Caco-2 (cell line): ENCODE results near the gene EEF2. TPM values are rescaled to one million over a fixed set of nuclear protein-coding genes. Genes with fewer than 3 reads are reported as not detected.
A peak's percentile ranks its signal among the peaks of the same experiment; 100 is the strongest.

ENCODE experiments used
- BruUV-seq: library from RNA; stranded (reverse); fragments of 400-500 nt; replicated peaks from 2 replicates; lab custom pipeline; 2021; lab: Mats Ljungman, UMichigan
- CTCF ChIA-PET: fragments of 300-600 bp; sonication (Branson Sonifier 250); formaldehyde crosslinking; loops from one replicate; lab custom pipeline; 2022; ENCODE audit warnings: antibody characterized with exemption; lab: Charles Lee
- POLR2A ChIA-PET: fragments of 300-600 bp; sonication (Branson Sonifier 250); formaldehyde crosslinking; loops from one replicate; lab custom pipeline; 2022; ENCODE audit warnings: antibody characterized with exemption; lab: Charles Lee
- DNase-seq, 2 experiments: peaks; one replicate each; pipeline versions ENCODE4 v3.0.0 to v3.0.0-alpha.2; 2020 to 2022
- H3K27me3 ChIP-seq: replicated peaks from 2 replicates; pipeline ENCODE4 v1.6.0; 2011; ENCODE audit warnings: low read length; ENCODE audit not compliant: control insufficient read depth, insufficient read depth
- H3K36me3 ChIP-seq: 2 replicates; pipeline ENCODE4 v1.5.1; 2011; ENCODE audit warnings: low read length; ENCODE audit not compliant: control insufficient read depth, insufficient read depth
- H3K4me1 ChIP-seq: fragments of 250-450 bp; sonication (Bioruptor Pico); 2 replicates; pipeline ENCODE4 v1.5.1; 2020; ENCODE audit warnings: mild to moderate bottlenecking
- H3K4me3 ChIP-seq: 2 replicates; pipeline ENCODE4 v1.5.1; 2011; ENCODE audit warnings: low read depth, mild to moderate bottlenecking, control low read depth, low read length
- H3K9me3 ChIP-seq: fragments of 250-450 bp; sonication (Bioruptor Pico); 2 replicates; pipeline ENCODE4 v1.5.1; 2020; ENCODE audit warnings: mild to moderate bottlenecking, moderate library complexity
- H3K27ac Mint-ChIP-seq: one replicate; pipeline ENCODE4 v1.8.0; 2022; ENCODE audit warnings: mixed read lengths; ENCODE audit not compliant: unreplicated experiment
- H3K27me3 Mint-ChIP-seq: one replicate; pipeline ENCODE4 v1.8.0; 2022; ENCODE audit warnings: mixed read lengths; ENCODE audit not compliant: insufficient read depth, unreplicated experiment
- H3K36me3 Mint-ChIP-seq: one replicate; pipeline ENCODE4 v1.8.0; 2022; ENCODE audit warnings: mild to moderate bottlenecking, mixed read lengths; ENCODE audit not compliant: insufficient read depth, unreplicated experiment
- H3K4me1 Mint-ChIP-seq: one replicate; pipeline ENCODE4 v1.8.0; 2022; ENCODE audit warnings: low read depth, mixed read lengths; ENCODE audit not compliant: unreplicated experiment
- H3K4me3 Mint-ChIP-seq: one replicate; pipeline ENCODE4 v1.8.0; 2022; ENCODE audit warnings: mild to moderate bottlenecking, moderate library complexity, mixed read lengths; ENCODE audit not compliant: unreplicated experiment
- H3K9me3 Mint-ChIP-seq: one replicate; pipeline ENCODE4 v1.8.0; 2022; ENCODE audit warnings: mixed read lengths; ENCODE audit not compliant: unreplicated experiment
- intact Hi-C: fragments of 100-400 bp; cut with micrococcal nuclease; formaldehyde crosslinking; loops from one replicate; pipeline ENCODE4 v1.10.0; 2022; ENCODE audit not compliant: unreplicated experiment
- total RNA-seq: library from RNA; stranded (reverse); gene quantifications from 2 replicates; pipeline ENCODE4 v1.2.3, GENCODE V29; 2022
- TF ChIP-seq, protein P1 (sequence below), 2 experiments: fragments of 200-600 bp in 1 of 2; IDR thresholded peaks; 1 replicate in 1 of 2; 2 replicates in 1 of 2; pipeline versions ENCODE4 v1.5.1 to v1.8.0; 2011 to 2022; ENCODE audit warnings: antibody characterized with exemption in 1 of 2, control low read depth in 1 of 2, inconsistent platforms in 1 of 2, low read depth in 1 of 2, low read length in 1 of 2, mild to moderate bottlenecking in 1 of 2, moderate library complexity in 1 of 2; ENCODE audit not compliant: insufficient read depth in 1 of 2, severe bottlenecking in 1 of 2, unreplicated experiment in 1 of 2

Gene EEF2
- total RNA-seq, 1 experiment from 2014 or later = 2,157 TPM

DNA sequence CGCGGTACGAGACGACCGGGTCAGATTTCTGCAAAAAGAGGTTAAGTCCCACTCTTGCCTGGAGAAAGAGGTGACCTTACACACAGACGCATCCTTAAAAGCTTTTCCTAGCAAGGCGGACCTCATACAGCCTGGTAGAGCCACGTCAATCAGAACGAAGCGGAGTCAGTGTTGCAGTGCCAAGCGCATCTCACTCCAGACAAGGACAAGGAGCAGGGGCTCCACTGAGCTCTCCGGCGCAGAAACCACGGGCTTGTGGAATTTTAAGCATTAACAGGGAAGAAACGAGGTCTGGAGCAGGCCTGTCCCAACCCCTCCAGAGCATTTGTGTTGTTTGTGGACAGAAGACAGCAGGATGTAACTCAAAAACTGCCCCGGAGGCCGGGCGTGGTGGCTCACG, 7.1 kb downstream of the EEF2 start:
- Mint-ChIP-seq H3K9me3 (no peaks in the 10 kb centered on the region), H3K27me3 (no peaks in the 10 kb centered on the region), H3K27ac (peak overlapping the region; percentile 57), H3K4me3 (no peak overlapping the region), H3K4me1 (no peaks in the 10 kb centered on the region), H3K36me3 (peaks cover 84% of the 10 kb centered on the region)
- TF ChIP-seq, protein P1, sequence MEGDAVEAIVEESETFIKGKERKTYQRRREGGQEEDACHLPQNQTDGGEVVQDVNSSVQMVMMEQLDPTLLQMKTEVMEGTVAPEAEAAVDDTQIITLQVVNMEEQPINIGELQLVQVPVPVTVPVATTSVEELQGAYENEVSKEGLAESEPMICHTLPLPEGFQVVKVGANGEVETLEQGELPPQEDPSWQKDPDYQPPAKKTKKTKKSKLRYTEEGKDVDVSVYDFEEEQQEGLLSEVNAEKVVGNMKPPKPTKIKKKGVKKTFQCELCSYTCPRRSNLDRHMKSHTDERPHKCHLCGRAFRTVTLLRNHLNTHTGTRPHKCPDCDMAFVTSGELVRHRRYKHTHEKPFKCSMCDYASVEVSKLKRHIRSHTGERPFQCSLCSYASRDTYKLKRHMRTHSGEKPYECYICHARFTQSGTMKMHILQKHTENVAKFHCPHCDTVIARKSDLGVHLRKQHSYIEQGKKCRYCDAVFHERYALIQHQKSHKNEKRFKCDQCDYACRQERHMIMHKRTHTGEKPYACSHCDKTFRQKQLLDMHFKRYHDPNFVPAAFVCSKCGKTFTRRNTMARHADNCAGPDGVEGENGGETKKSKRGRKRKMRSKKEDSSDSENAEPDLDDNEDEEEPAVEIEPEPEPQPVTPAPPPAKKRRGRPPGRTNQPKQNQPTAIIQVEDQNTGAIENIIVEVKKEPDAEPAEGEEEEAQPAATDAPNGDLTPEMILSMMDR (IDR thresholded peaks at IDR 0.05; ENCODE audit: insufficient read depth in 1 of 2, low read depth in 1 of 2, low read length in 1 of 2, severe bottlenecking in 1 of 2, unreplicated experiment in 1 of 2) = no peak
- Histone ChIP-seq H3K4me1 (peaks cover 2% of the 10 kb centered on the region; the same call in 1 of the 2 replicates), H3K9me3 (no peaks in the 10 kb centered on the region), H3K4me3 (no peak overlapping the region), H3K36me3 (peaks cover 42% of the 10 kb centered on the region), H3K27me3 (no peaks in the 10 kb centered on the region)
- no peak for DNase-seq
- intact Hi-C loops = no loop called here
- no TSS peak for BruUV-seq
- ChIA-PET CTCF (no interaction called here), POLR2A (no interaction called here)

DNA sequence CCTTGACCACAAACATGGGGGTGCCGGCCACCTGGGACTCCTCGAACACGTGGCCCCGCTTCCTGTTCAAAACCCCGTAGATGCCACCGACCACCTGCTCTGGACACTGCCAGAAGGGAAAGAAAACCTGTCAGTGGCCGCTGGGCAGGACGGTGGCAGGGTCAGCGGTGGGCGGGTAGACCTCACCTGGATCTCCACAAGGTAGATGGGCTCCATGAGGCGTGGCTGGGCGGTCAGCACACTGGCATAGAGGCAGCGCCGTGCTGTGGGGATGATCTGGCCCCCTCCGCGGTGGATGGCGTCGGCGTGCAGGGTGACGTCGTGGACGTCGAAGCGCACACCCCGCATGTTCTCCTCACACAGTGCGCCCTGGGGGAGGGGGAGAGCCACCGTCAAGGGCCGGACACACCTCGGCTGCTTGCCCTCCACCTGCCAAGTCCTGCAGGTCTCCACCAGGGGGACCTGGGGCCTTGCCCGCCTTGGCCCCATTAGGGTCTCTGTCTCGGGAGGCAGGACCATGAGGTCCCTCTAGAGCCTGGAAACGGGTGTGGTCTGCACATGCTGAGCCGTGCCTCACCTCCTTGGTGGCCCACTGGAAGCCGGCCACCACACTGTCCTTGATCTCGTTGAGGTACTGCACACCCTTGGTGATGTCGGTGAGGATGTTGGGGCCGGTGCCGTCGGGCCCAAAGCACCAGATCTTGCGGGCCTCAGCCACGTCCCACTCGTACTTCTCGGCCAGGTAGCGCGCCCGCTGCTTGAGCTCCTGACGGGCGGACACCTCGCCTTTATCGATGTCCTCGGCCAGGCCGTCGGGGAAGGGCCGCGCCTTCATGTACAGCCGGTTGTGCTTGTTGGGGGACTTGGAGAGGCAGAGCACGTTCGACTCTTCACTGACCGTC, 7.8 kb downstream of the EEF2 start:
- Histone ChIP-seq H3K36me3 (peaks cover 36% of the 10 kb centered on the region), H3K4me3 (no peak overlapping the region), H3K4me1 (no peaks in the 10 kb centered on the region), H3K9me3 (no peaks in the 10 kb centered on the region), H3K27me3 (no peaks in the 10 kb centered on the region)
- Mint-ChIP-seq H3K36me3 (peaks cover 77% of the 10 kb centered on the region), H3K27ac (peak overlapping the region; percentile 57), H3K9me3 (no peaks in the 10 kb centered on the region), H3K4me3 (peak overlapping the region; percentile 37), H3K4me1 (no peaks in the 10 kb centered on the region), H3K27me3 (no peaks in the 10 kb centered on the region)
- no TSS peak for BruUV-seq
- ChIA-PET POLR2A (interaction anchor here (0.5 to 0.6 kb wide), 2 partner anchors 8 to 11 kb away, joined by 3 to 8 read pairs; partner anchors contain the start of gene EEF2), CTCF (no interaction called here)
- TF ChIP-seq, protein P1 (IDR thresholded peaks at IDR 0.05; ENCODE audit: insufficient read depth in 1 of 2, low read depth in 1 of 2, low read length in 1 of 2, severe bottlenecking in 1 of 2, unreplicated experiment in 1 of 2) = peak; percentile 9 to 27
- no peak for DNase-seq
- intact Hi-C loops = no loop called here

DNA sequence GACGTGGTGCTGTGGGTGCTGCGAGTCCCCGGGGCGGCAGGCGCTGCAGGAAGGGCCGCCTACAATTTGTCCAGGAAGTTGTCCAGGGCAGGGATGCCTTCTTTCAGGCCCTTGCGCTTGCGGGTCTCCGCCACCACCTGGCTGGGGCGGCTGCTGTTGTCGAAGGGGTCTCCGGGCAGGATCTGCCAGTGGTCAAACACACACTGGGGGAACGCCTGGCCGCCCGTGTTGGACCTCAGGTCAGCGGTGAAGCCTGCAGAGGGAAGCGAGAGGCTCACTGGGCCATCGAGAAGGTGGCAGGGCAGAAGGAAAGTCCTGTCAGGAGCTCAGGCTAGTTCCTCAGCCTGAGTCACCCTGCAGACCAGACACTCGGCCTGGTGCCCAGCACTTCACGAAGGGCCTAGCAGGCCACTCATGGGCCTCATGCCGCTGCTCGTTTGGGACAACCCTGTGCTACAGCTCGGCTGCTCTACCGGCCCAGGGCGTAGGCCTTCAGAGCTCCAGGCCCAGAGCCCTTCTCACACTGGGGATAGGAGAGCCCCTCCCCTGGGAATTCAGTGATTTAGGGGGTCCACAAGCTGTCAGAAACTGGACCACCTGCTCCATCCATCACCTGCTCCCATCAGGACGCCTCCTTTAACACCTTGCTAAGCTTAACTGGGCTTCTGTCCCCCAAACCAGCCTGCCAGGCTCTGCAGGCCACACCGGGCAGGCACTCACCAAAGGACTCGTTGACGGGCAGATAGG, 8.6 kb downstream of the EEF2 start:
- H3K36me3 Mint-ChIP-seq = peaks cover 69% of the 10 kb centered on the region
- H3K27ac Mint-ChIP-seq = no peak overlapping the region
- peak overlapping the region; percentile 37 for H3K4me3 Mint-ChIP-seq
- TSS peak; percentile 25 for BruUV-seq
- no peaks in the 10 kb centered on the region for H3K4me1 ChIP-seq
- DNase-seq = no peak
- H3K4me3 ChIP-seq = no peak overlapping the region
- H3K36me3 ChIP-seq = peaks cover 29% of the 10 kb centered on the region
- no peaks in the 10 kb centered on the region for H3K27me3 ChIP-seq
- TF ChIP-seq, protein P1 (IDR thresholded peaks at IDR 0.05; ENCODE audit: insufficient read depth in 1 of 2, low read depth in 1 of 2, low read length in 1 of 2, severe bottlenecking in 1 of 2, unreplicated experiment in 1 of 2) = no peak
- intact Hi-C loops = no loop called here
- H3K9me3 Mint-ChIP-seq = no peaks in the 10 kb centered on the region
- ChIA-PET POLR2A (interaction anchor here (0.5 to 0.6 kb wide), 2 partner anchors 8 to 11 kb away, joined by 3 to 8 read pairs; partner anchors contain the start of gene EEF2), CTCF (interaction anchor here (0.5 kb wide), 1 partner anchor 68 kb away, joined by 3 read pairs; no protein-coding TSS in a partner anchor)
- no peaks in the 10 kb centered on the region for H3K4me1 Mint-ChIP-seq
- H3K9me3 ChIP-seq = no peaks in the 10 kb centered on the region
- H3K27me3 Mint-ChIP-seq = no peaks in the 10 kb centered on the region
